OCI-LY1 (cell line): ENCODE data around the gene HEXIM1.

ENCODE experiments used
- CTCF ChIP-seq: fragments of 200-600 bp; sonication (generic), shearing (Covaris generic); IDR thresholded peaks from 2 replicates; pipeline ENCODE4 v1.5.1; 2017; ENCODE audit warnings: mild to moderate bottlenecking, antibody characterized with exemption, low read length, moderate library complexity, mixed read lengths
- EZH2 ChIP-seq: fragments of 200-600 bp; sonication (generic), shearing (Covaris generic); IDR thresholded peaks from 2 replicates; pipeline ENCODE4 v1.8.0; 2017; ENCODE audit warnings: borderline replicate concordance, mixed run types, mild to moderate bottlenecking, antibody characterized with exemption, low read length, moderate library complexity, mixed read lengths

GRCh38 chr17:45155029-45155428 lies 6.8 kb downstream of the HEXIM1 start:
- TF ChIP-seq CTCF (no peak), EZH2 (no peak)
